HG02852 (cell line): ENCODE data around the gene NTRK3.

Experiments
- ATAC-seq: cut with Tn5 transposase; IDR thresholded peaks from one replicate; pipeline ENCODE4 v1.9.1; 2021; ENCODE audit warnings: mild to moderate bottlenecking, moderate library complexity; ENCODE audit not compliant: unreplicated experiment

Gene NTRK3

DNA sequence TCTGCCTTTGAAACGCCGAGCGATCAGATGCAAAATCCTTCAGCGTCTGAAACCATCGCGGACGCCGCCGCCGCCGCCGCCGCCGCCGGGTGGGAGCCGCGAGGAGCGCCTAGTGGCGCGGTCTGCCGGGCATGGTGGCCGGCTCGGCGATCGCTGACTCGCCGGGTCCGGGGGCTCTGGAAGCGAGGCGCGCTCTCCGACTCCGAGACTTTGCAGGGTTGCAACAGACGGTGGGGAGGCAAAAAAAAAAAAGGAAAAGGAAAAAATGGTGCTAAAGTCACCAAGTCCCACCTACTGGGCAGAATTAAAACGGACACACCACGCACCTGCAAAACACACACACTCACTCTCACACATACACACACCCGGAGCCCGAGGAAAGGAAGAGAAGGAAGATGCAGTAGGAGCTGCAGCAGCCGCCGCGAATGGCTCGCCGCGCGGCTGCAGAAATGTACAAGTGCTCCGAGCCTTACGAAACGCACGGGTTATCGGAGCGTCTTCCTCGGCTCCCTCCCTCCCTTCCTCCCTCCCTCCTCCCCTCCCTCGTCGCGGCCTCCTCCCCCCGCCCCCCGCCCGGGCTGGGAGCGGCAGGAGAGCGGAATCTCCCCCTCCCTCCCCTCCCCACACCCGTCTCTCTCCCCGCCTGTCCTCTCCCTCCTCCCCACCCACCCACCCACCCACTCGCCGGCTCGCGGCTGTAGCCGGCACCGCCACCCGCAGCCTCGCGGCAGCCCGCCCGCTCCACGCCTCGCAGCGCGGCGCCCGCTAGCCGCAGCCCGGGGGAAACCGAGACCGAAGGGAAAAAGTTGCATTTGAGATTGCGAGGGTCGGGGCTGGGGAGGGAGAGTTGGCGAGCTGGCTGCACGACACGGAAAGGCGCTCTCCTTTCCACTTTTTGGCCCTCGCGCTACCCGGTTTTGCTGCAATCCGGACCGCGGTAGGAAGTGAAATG, at the start of gene NTRK3:
NTRK3 (minus strand) TSS at position 461 of the 952 bp plus-strand sequence. CDS start 586 bp downstream, outside the sequence.
- ATAC-seq: no peak

DNA sequence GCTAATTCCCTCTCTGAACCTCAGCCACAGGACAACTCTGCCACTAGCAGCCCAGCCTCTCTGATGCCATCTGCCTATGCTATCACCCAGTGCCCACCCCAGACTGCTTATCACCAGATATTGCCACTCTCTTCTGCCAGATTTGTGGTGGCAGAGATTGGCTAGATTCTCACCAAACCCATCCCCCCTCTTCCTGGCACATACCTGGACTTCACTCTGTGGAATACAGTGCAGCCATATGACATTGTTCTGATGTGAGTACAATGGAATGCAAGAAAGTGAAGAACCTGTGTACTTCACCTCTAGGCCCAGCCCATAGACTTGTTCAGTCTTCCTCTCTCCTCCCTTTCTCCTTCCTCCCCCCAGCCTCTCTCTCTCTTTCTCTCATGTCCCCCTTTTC, 46.9 kb upstream of the NTRK3 start:
- no peak for ATAC-seq

DNA sequence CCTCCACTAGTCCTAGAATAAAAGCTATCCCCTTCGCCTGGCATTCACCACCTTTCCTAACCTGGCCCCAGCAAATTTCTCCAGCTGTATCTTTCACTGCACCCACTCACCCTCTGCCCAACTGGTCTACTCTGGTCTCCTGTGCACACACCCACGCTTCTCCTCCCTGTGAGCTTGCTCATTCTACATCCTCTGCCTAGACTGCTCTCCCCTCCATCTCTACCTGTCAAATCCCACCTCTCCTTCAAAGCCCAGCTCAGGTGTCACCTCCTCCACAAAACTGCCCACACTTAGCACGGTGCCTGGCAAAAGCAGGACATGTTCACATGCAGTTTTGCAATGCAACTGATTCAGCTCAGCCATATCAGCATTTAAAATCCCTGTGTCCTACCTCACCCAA, 45.8 kb upstream of the NTRK3 start:
- no peak for ATAC-seq

DNA sequence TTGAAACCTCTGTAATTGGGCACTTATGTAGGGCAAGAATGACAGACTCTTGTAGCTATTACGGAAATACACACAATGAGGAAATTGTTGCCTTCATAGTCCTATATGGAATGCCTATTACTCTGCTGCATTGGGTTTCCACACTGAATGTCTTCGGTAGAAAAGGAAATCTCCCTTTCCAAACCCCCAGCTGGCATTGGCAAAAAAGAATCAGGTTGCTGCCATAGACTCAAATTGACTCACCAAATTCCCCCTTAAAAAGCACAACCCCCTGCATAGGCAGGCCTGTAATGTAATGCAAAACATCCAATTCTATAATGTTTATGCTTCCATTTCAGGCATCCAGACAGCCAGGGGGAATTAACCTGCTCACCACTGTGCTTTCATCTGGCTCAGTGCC, 44.8 kb upstream of the NTRK3 start:
- ATAC-seq: no peak

DNA sequence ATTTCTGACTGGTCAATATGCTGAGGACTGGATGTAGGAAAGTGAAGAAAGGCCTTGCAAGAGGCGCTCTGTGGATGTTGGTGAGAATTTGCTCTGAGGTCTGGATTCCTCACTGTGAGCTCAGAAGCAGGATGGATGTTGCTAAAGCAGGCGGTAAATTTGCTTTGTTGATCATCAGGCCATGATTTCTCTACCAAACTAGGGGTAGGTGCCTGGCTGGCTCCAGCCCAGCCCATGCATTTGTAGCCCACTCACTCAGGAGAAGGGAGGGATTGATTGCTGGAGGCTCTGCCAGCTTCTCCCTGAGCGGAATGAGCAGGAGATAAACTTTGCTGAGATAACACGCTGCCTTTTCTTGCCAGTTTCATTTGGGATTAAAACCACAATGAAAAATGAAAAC, 44.3 kb upstream of the NTRK3 start:
- ATAC-seq: no peak

DNA sequence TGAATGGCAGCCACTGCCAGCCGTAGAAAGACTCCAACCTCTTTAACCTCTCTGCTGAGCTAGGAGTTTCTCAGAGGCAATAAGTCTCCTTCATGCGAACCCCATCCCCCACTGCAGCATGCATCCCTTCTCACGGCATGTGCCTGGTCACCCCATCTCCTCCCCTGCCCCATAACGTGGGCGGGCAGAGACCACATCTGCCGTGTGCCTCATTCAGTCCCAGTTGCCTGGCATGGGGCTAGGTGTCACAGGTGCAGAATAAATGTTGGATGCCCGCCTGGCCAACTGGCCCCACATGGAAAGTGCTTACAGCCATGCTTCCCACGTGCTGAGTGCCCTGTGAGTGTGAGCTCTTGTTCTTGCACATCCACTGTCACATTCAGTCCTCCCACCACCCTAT, 43.5 kb upstream of the NTRK3 start:
- ATAC-seq: no peak

DNA sequence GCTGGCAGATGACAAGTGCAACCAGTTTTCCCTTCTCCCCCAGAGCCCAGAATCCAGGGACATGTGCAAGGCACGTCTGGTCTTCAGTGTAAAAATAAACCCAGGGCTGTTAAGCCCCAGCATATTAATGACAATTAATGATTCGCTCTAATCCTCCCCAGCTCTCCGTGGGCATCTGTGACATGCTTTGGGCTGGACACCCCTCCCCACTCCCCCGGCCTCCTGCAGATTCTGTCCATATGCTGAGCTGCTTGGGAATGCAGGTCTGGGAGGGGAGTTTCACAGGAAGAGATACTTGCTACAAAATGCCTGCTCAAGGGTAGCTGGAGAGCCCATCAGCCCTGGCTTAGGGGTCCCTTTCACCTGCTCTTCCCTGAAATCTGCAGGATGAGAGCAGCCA, 43.0 kb upstream of the NTRK3 start:
- no peak for ATAC-seq

DNA sequence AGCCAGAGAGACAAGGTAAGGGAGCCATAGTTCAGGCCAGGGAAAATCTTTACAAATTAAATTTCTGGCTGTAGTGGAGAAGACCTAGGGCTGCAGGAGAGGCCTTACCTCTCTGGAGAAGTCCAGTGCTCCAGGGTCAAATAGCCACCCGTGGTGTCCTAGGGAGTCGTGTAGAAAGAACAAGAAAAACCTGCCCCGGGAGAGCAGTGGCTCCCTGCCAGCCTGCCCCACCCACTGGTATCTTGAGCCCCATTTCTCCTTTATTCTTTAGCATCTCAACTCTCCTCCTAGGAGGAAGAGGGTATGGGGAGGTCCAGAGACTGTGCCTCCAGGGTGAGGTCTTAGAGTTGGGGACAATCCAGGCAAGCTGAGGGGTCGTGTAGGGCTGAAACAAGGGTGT, 32.1 kb upstream of the NTRK3 start:
- ATAC-seq: no peak

DNA sequence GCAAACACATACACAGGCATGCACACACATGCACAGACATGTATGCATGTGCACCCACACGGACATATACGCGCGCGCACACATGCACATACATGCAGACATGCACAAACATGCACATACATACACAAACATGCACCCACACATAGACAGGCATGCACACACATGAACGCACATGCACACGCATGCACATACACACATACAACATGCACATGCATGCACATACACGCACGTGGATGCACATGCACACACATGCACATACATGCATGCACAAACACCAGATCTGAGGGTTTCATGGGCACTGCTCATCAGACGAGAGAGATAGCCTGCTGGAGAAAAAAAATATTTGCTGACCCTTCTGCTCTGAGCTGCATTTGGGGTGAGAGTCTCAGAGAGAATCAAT, 31.7 kb upstream of the NTRK3 start:
- ATAC-seq: no peak

DNA sequence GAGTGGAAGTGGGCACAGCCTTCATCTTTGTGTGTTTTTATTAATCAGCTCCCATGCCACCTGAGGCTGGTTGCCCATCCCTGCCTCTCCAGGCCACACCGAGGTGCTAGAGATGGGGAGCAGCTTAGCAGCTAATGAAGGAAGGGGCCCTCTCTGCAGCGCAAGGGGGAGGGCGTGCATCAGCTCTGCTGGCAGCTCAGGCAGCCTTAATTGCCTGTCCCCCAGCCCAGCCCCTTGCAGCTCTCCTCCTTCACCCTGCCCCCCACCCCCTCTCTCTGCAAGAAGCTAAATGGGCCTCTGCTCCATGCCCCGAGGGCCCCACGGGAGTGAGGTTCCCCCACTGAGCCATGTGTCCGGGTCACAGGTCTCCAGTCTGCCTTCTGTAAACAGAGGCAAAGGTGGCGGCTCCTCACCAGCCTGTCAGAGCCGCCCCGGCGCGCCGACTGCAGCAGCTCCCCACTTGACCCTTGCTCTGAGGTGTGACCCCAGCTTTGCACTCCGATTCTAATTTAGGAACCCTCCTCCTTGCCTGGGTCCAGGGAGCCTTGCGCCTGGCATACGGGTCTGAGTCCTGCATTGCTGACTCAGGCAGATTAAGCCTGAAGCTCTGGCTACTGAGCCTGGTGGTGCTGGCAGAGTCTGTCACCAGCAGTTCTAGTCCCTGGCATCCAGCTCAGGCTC, 27.9 kb upstream of the NTRK3 start:
- no peak for ATAC-seq

DNA sequence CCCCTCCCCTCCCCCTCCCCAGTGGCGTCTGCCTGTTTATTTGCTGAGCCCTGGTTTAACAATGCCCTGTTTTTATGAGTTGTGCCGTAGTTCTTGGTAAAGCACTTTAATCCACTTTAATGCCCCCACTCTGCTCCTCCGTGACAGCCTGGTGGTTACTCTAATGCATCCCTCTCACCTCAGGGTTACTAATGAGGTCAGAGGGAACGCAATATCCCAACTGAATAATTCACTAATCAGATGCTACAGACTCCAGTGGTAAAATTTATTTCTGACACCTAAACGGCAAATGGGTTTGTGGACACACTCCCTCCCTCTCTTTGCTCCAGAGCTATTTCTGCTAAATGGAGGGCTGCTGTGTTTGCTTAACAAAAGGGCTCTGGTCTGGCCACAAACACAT, 26.1 kb upstream of the NTRK3 start:
- ATAC-seq: no peak

DNA sequence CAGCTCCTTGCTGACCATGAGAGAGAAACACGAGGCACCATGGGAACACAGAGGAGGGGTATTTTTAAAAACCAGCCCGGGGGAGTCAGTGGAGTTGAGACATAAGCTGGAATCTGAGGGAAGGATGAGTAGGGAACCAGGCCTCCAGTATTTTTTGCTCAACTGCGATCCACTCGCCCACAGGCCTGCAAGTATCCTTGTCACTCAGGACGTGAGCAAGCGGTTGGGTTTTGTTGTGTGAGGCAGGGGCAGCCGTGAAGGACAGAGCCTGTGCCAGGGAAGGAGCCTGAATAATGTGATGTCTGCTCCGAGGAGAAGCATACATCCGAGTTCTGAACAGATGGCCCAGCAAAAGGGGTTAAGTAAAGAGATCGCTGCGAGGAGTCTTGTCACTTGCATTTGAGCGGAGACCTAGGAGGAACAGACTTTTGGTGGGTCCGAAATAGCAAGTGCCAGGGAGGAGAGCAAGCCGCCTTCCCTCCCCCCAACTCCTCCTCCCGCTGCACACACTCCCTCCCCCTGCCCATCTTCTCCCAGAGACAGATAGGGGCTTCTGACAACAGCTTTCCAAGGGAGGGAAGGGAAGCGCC, 20.4 kb upstream of the NTRK3 start:
- no peak for ATAC-seq

DNA sequence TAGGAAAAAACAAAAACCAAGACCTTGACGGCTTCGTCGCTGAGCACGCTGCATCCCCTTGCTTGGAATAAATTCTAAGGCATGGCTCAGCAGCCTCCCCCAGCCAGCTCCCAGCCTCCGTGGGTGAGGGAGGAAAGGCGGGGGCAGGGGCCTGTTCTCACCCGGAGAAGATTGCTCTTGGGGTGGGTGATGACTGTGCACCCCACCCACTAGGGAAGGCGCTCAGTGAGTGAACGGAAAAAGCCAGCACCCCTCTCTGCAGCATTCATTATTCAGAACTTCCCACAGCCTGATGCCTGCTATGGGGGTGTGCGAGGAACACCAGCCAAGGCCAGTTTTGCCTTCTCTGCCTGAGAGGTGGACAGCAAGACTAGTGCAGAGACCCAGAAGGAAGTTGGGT, 19.3 kb upstream of the NTRK3 start:
- no peak for ATAC-seq

DNA sequence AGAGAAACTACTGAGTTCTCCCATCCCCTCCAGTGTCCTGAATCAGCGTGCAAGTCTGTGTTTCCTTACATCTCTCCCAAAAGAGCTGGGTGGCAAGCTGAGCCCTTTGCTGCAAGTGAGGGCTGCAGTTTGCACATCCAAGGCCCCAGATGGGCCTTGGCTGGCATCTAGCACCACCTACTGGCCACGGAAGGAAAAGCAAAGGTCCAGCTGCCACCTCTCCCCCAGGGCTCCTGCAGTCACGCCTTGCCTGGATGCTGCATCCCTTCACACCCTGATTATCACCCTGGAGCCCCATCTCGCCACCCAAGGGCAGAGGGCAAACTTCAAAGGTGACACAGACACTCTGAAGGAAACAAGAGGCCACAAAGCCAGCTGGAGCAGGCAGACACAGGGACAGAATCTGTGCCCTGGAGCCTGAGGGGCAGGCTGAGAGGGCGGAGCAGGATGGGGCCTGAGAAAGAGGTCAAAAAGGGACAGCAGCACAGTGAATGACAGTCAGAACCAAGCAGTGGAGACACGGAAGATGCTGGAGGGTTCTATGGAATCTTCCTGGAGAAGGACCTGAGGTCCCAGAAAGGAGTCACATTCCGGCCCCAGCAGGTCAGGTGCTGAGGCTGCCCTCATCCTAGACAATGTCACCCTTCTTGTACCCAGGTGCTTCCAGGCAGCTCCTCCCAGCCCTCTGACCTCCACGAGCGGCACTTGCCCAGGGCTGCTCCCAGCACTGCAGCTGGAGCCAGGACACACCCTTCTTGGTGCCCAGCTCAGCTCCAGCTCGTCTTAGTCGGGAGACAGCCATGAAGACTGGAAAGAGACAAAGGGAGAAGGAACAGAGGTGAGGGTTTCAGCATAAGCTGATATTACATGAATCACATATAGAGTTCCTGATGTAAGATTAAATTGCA, 18.3 kb upstream of the NTRK3 start:
- ATAC-seq: peak; percentile 89

DNA sequence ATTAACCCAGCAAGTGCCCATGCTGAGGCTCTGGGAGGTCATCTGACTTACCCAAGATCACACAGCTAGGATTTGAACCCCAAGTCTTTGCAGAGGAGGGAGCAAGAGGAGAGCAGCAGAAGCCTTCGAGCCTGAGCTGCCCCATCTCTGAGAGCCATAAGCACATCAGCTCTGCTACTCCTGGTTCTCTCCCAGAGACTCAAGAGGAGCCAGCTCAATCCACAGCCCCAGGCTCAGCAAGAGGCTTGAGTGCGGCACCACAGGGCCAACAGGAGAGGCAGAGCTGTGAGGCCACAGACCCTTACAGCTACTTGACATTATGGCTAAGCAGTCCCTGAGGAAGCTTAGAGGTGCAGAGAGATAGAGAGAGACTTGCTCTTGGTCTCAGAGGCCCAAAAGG, 15.9 kb upstream of the NTRK3 start:
- no peak for ATAC-seq

DNA sequence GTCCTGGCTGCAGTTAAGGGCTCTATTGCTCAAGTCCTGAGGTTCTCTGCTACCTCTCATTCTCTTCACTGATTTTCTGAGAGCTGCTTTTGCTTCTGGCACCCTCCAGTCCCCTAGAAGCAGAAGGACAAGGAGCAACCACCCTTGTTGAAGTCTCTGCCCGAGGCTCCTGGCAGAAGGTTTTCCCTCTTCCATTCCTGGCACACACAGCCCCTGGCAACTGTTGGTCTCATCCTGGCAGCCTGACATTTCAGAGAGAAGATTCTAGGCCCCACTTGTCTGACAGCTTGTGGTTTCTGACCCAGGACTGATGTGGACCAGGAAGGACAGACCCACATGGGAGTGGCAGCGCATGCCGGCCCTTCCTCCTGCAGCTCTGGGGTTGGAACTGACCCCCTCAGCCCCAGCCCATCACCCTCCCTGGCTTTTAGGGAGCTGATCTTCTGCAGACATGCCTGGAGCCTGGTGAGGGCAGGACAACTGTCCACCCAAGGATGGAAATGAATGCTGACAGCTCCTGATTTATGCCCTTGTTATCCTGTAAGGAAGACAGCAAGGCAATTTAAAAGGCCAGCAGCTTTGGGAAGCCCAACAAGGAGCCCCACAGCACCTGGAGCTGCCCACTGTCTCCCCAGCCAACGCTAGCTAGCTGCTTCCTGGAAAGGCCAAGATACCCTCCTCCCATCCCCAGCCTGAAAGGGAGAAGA, 13.0 kb upstream of the NTRK3 start:
- ATAC-seq: no peak

DNA sequence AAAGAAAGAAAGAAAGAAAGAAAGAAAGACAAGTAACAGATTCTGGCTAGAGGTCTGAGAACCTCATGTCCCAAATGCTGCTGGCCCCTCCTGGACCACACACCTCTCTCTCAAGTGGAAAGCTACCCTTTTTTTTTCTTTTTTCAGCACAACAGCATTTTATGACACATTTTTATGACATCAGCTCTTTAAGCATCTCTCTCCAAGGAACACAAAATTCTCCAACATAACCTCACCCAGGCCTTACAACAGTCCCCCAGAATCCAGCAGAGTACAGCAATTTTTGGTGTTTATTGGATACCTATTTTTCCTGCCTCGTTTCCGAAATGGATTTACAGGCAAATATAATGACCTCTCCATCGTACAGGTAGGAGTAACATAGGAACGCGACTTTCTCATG, 11.2 kb upstream of the NTRK3 start:
- ATAC-seq: no peak

DNA sequence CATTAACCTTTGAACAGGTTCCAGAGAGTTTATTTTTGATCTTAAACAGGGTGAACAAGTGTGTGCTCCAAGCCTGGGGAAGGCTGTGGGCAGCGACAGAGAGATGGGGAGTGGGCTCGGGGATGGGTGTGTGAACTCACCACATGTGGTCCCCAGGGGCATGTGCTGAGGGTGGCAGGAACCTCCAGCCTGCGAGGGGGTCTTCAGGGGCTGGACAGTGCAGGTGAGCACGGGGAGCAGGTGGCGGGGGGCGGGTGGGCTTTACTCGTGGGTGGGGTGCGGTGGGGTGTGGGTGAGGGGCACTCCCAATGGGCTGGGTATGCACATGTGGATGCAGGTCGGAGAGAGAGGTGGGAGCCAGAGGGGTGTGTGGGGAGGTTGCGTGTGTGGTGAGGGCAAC, 9.6 kb upstream of the NTRK3 start:
- no peak for ATAC-seq

DNA sequence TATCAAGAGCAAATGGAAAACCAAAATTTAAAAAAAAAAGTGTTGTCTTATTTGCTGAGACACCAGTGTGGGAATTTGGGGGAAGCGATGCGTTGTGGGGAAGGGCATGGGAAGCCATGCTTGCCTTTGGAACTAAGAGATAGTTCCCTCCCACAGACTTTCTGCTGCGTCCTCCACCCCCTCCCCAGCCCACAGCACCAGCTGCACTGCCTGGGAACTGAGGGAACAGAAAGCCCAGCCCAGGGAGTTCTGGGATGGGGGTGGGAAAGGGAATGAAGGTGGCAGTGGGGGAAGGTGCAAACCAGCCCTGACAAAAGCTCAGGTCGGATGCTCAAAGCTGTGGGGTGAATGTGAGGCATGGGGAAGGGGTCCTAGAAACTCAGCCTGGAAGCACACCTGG, 8.1 kb upstream of the NTRK3 start:
- ATAC-seq: no peak

DNA sequence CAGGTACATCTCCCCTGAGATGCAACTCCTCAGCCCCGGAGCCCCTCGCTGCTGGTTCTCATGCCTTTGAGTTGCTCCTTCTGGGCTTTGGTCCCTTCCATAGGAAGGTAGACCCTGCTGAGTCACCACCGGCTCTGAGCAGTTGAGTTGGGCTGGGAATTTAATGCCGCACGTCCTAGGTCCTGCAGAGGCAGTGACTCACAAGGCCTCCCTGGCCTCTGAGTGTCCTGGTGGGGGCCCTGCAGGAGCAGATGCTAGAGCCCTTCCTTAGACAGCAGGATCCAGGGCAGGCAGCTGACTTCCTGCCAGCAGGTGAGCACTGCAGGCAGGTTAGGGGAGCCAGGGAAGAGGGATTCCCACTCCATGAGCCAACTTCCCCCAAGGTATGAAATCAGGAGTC, 5.5 kb upstream of the NTRK3 start:
- ATAC-seq: no peak
